WTC11 (cell line): ENCODE measurements around the gene CCDC69.

Experiments
- FOXK1 ChIP-seq: sonication (generic); formaldehyde crosslinking; IDR thresholded peaks from 2 replicates; pipeline ENCODE4 v1.8.0; 2022; ENCODE audit warnings: mild to moderate bottlenecking, moderate library complexity, missing genetic modification reagents
- ZNF317 ChIP-seq: sonication (generic); formaldehyde crosslinking; IDR thresholded peaks from 2 replicates; pipeline ENCODE4 v1.8.1; 2023; ENCODE audit warnings: low read depth, mild to moderate bottlenecking, moderate library complexity, missing genetic modification reagents, borderline replicate concordance
- TF ChIP-seq, protein P1 (sequence below): fragments of 200-600 bp; IDR thresholded peaks from 2 replicates; pipeline ENCODE4 v1.8.0; 2022; ENCODE audit warnings: antibody characterized with exemption
- TF ChIP-seq, protein P2 (sequence below): sonication (generic); formaldehyde crosslinking; IDR thresholded peaks from 2 replicates; pipeline ENCODE4 v1.8.1; 2022; ENCODE audit warnings: mild to moderate bottlenecking, missing genetic modification reagents, moderate library complexity, borderline replicate concordance
- TF ChIP-seq, protein P3 (sequence below): sonication (generic); formaldehyde crosslinking; conservative IDR thresholded peaks from 2 replicates; pipeline ENCODE4 v1.8.1; 2023; ENCODE audit warnings: mild to moderate bottlenecking, low read depth, missing genetic modification reagents, moderate library complexity
- TF ChIP-seq, protein P4 (sequence below): sonication (generic); formaldehyde crosslinking; IDR thresholded peaks from 2 replicates; pipeline ENCODE4 v1.8.1; 2023; ENCODE audit warnings: mild to moderate bottlenecking, missing genetic modification reagents, moderate library complexity

DNA sequence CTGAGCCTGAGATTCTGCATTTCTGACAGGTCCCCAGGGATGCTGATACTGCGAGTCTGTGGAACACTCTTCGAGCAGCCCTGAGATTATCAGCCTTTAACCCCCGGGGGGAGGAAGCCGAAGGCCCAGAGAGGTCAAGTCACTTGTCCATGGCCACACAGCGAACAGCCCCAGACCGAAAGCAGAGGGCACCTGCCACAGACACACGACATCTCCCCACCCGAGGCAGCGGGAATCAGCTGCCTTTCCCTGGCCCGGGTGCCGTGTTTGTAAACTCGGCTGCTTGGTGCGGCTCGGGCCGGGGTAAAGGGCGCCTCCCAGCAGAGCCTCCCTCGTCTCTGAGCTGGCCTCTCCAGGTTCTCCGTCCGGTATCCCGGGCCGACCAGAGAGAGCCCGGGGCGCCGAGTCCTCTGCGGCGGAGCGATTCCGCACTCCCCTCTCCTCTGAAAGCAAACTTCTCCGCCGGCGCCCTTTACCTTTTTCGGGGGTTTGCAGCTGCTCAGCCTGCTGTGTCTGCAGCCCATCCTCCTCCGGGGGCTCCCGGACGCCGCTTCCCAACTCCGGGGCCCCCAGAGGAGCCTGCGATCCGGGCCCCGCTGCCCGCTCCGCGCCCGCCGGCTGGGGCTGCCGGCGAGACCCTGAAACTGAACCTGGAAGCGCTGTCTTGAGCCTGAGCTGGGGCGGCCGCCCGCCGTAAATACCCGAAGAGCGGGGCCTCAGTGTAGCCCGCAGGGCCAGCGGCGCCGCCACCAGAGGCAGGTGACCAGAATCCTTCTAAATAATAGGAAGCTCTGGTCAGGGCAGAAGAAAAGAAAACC is at the start of gene CCDC69:
- TF ChIP-seq, protein P1, sequence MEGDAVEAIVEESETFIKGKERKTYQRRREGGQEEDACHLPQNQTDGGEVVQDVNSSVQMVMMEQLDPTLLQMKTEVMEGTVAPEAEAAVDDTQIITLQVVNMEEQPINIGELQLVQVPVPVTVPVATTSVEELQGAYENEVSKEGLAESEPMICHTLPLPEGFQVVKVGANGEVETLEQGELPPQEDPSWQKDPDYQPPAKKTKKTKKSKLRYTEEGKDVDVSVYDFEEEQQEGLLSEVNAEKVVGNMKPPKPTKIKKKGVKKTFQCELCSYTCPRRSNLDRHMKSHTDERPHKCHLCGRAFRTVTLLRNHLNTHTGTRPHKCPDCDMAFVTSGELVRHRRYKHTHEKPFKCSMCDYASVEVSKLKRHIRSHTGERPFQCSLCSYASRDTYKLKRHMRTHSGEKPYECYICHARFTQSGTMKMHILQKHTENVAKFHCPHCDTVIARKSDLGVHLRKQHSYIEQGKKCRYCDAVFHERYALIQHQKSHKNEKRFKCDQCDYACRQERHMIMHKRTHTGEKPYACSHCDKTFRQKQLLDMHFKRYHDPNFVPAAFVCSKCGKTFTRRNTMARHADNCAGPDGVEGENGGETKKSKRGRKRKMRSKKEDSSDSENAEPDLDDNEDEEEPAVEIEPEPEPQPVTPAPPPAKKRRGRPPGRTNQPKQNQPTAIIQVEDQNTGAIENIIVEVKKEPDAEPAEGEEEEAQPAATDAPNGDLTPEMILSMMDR: no peak
- TF ChIP-seq ZNF317 (CRISPR knock-in tag): no peak
- TF ChIP-seq, protein P2, sequence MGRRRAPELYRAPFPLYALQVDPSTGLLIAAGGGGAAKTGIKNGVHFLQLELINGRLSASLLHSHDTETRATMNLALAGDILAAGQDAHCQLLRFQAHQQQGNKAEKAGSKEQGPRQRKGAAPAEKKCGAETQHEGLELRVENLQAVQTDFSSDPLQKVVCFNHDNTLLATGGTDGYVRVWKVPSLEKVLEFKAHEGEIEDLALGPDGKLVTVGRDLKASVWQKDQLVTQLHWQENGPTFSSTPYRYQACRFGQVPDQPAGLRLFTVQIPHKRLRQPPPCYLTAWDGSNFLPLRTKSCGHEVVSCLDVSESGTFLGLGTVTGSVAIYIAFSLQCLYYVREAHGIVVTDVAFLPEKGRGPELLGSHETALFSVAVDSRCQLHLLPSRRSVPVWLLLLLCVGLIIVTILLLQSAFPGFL (CRISPR knock-in tag): no peak
- TF ChIP-seq FOXK1 (CRISPR knock-in tag): no peak
- TF ChIP-seq, protein P3, sequence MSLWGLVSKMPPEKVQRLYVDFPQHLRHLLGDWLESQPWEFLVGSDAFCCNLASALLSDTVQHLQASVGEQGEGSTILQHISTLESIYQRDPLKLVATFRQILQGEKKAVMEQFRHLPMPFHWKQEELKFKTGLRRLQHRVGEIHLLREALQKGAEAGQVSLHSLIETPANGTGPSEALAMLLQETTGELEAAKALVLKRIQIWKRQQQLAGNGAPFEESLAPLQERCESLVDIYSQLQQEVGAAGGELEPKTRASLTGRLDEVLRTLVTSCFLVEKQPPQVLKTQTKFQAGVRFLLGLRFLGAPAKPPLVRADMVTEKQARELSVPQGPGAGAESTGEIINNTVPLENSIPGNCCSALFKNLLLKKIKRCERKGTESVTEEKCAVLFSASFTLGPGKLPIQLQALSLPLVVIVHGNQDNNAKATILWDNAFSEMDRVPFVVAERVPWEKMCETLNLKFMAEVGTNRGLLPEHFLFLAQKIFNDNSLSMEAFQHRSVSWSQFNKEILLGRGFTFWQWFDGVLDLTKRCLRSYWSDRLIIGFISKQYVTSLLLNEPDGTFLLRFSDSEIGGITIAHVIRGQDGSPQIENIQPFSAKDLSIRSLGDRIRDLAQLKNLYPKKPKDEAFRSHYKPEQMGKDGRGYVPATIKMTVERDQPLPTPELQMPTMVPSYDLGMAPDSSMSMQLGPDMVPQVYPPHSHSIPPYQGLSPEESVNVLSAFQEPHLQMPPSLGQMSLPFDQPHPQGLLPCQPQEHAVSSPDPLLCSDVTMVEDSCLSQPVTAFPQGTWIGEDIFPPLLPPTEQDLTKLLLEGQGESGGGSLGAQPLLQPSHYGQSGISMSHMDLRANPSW: no peak
- TF ChIP-seq, protein P4, sequence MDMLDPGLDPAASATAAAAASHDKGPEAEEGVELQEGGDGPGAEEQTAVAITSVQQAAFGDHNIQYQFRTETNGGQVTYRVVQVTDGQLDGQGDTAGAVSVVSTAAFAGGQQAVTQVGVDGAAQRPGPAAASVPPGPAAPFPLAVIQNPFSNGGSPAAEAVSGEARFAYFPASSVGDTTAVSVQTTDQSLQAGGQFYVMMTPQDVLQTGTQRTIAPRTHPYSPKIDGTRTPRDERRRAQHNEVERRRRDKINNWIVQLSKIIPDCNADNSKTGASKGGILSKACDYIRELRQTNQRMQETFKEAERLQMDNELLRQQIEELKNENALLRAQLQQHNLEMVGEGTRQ (CRISPR knock-in tag): no peak
